HG02571 (cell line): ENCODE results near the gene SPATA9.
A peak's percentile ranks its signal among the peaks of the same experiment; 100 is the strongest.
"Not testable (repeated sequence)": the region's sequence is repeated elsewhere in the genome, so short reads cannot be mapped to it uniquely, and the experiment has no call there.

ENCODE experiments used
- ATAC-seq: cut with Tn5 transposase; IDR thresholded peaks from one replicate; pipeline ENCODE4 v1.9.1; 2021; ENCODE audit warnings: mild to moderate bottlenecking, moderate library complexity; ENCODE audit not compliant: unreplicated experiment

SPATA9 gene

GRCh38 chr5:95718203-95718602 is 35.4 kb upstream of the SPATA9 start:
- peak; percentile 77 for ATAC-seq

GRCh38 chr5:95717439-95717838 is 34.6 kb upstream of the SPATA9 start:
- ATAC-seq, result no peak

GRCh38 chr5:95715799-95716461 is 33.1 kb upstream of the SPATA9 start:
- no peak for ATAC-seq

- no peak for ATAC-seq
Measured at GRCh38 chr5:95713960-95714710, 31.3 kb upstream of the SPATA9 start.

DNA sequence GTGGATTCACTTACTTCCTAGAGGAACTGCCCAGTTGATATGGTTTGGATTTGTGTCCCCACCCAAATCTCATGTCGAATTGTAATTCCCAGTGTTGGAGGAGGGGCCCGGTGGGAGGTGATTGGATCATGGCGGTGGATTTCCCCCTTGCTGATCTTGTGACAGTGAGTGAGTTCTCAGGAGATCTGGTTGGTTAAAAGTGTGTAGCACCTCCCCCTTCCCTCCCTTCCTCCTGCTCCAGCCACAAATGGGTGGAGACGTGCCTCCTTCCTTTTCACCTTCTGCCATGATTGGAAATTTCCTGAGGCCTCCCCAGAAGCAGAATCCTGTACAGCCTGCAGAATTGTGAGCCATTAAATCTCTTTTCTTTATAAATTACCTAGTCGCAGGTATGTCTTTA is 30.5 kb upstream of the SPATA9 start:
- not testable (repeated sequence) for ATAC-seq

DNA sequence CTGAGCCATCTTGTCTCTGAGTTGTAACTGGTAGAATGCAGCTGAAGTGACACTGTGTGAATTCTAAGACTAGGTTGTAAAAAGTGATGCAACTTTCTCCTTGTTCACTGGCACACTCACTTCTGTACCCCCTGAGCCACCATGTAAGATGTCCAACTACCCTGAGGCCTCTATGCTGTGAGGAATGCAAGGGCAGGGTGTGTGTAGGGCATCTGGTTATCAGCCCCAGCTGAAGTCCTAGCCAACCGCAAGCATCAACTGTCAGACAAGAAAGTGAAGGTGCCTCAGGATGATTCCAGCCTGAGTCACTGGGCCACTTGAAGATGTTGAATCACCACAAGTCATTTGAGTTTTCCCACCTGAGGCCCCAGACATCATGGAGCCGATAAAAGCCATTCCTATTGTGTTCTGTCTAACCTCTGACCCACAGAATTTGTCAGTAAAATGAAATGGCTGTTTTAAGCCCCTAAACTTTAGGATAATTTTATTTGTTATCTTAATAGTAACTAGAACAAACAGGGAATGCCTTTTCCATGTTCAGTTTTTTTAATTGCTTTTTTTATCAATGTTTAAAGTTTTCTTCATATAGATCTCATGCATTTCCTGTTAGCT is 29.7 kb upstream of the SPATA9 start:
- ATAC-seq, result no peak

- ATAC-seq, result no peak
Measured at GRCh38 chr5:95711501-95712346, 28.9 kb upstream of the SPATA9 start.

GRCh38 chr5:95710651-95711500 is 28.1 kb upstream of the SPATA9 start:
- not testable (repeated sequence) for ATAC-seq

DNA sequence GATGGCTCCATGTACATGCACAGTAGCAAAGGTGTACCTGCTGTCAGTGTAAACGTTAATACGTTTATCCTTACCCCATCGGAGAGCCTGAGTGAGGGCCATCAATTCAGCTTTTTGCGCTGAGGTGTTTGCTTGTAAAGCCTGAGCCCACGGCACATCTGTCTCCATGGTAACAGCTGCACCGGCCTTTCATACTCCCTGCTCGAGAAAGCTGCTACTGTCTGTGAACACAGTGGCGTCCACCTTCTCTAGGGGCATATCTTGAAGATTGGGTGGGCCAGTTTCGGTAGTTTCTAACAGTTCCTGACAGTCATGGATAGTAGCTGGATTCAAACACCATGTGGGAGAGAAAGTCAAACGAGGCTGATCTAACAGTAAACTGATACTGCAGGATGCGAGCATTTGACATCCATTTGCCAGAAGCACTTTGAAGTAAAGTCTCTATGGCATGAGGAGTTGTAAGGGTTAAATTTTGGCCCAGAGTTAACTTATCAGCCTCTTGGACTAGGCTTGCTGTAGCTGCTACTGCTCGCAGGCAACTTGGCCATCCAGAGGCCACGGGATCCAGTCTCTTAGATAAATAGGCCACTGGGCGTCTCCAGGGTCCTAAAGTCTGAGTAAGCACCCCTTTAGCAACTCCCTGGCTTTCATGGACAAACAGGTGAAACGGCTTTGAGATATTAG is 27.3 kb upstream of the SPATA9 start:
- no peak for ATAC-seq

GRCh38 chr5:95708876-95709275 is 26.1 kb upstream of the SPATA9 start:
- ATAC-seq, result no peak

GRCh38 chr5:95707534-95708188 is 24.9 kb upstream of the SPATA9 start:
- ATAC-seq, result not testable (repeated sequence)

DNA sequence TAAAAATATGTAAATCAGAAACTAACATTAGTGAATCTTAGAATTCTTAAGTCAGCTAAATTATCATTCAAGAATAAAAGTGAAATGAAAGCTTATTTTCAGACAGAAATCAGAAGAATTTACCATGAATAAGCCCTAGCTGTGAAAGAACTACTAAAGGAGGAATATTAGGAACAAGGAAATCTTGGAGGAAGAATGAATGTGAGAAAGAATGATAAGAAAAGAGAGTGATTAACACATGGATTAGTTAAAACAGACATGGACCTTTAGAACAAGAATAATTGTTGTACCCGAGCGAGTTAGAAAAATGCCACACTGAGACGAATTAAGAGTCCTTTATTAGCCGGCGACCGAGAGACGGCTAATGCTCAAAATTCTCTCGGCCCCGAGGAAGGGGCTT is 24.3 kb upstream of the SPATA9 start:
- ATAC-seq, result no peak

- not testable (repeated sequence) for ATAC-seq
Measured at GRCh38 chr5:95706196-95706595, 23.4 kb upstream of the SPATA9 start.

- no peak for ATAC-seq
Measured at GRCh38 chr5:95704150-95704549, 21.4 kb upstream of the SPATA9 start.

DNA sequence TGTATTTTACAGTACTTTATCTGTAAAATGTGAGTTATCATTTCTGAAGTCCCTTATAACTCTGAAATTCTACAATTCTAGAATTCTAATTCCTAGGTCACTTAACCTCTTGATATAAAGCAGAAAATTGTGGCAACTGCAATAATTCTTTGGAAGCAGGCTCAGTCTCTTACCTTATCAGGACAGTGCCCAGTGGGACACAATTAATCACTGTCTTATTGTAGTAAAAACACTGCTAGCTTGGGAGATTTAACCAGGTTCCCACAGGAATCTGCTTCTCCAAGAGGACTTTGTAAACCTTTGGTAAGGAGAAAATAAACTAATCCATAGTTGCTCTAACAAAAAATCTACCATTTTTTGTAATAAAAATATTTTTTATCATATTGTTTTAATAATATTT is 18.3 kb upstream of the SPATA9 start:
- no peak for ATAC-seq

- no peak for ATAC-seq
Measured at GRCh38 chr5:95699337-95699736, 16.5 kb upstream of the SPATA9 start.

- no peak for ATAC-seq
Measured at GRCh38 chr5:95697781-95698681, 15.2 kb upstream of the SPATA9 start.

- ATAC-seq, result no peak
Measured at GRCh38 chr5:95690333-95690732, 7.5 kb upstream of the SPATA9 start.
